Measurements from ENCODE around the gene RIC1.

- no peak for TF ChIP-seq SMC3 (IDR thresholded peaks at IDR 0.05; ENCODE audit: low read depth, low read length)
- TF ChIP-seq CTCF (conservative IDR thresholded peaks at IDR 0.05; ENCODE audit: low read depth, low read length): no peak
These were observed 36.0 kb upstream of the RIC1 start for GRCh38 chr9:5592904-5593303.
